Measurements from ENCODE around the gene DRD4.

Gene DRD4

DNA sequence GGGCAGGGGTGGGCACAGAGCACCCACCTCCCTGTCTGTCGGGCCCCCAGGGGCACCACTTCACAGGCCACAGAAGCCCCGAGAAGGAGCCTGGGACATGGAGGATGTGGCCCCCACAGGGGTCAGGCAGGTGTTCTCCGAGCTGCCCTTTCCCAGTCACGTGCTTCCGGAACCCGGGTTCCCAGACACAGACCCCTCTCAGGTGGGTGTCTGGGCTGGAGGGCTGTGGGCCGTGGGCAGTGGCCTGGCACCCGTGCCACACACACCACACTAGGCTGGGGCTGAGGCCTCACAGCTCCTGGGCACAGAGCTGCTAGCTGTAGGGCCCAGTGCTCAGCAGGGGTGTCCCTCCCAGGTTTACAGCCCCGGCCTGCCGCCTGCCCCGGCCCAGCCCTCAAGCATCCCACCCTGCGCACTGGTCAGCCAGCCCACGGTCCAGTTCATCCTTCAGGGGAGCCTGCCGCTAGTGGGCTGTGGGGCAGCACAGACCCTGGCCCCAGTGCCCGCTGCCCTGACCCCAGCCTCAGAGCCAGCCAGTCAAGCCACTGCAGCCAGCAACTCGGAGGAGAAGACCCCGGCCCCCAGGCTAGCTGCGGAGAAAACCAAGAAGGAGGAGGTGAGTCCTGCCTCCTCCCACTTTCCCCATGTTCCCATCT is 26.8 kb upstream of the DRD4 start:
- TF ChIP-seq, protein P1, sequence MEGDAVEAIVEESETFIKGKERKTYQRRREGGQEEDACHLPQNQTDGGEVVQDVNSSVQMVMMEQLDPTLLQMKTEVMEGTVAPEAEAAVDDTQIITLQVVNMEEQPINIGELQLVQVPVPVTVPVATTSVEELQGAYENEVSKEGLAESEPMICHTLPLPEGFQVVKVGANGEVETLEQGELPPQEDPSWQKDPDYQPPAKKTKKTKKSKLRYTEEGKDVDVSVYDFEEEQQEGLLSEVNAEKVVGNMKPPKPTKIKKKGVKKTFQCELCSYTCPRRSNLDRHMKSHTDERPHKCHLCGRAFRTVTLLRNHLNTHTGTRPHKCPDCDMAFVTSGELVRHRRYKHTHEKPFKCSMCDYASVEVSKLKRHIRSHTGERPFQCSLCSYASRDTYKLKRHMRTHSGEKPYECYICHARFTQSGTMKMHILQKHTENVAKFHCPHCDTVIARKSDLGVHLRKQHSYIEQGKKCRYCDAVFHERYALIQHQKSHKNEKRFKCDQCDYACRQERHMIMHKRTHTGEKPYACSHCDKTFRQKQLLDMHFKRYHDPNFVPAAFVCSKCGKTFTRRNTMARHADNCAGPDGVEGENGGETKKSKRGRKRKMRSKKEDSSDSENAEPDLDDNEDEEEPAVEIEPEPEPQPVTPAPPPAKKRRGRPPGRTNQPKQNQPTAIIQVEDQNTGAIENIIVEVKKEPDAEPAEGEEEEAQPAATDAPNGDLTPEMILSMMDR (conservative IDR thresholded peaks at IDR 0.05; ENCODE audit: low read depth, low read length) = no peak
- DNase-seq (ENCODE audit: low read depth) = no peak
- H3K4me3 ChIP-seq (ENCODE audit: low read length) = no peak overlapping the region

DNA sequence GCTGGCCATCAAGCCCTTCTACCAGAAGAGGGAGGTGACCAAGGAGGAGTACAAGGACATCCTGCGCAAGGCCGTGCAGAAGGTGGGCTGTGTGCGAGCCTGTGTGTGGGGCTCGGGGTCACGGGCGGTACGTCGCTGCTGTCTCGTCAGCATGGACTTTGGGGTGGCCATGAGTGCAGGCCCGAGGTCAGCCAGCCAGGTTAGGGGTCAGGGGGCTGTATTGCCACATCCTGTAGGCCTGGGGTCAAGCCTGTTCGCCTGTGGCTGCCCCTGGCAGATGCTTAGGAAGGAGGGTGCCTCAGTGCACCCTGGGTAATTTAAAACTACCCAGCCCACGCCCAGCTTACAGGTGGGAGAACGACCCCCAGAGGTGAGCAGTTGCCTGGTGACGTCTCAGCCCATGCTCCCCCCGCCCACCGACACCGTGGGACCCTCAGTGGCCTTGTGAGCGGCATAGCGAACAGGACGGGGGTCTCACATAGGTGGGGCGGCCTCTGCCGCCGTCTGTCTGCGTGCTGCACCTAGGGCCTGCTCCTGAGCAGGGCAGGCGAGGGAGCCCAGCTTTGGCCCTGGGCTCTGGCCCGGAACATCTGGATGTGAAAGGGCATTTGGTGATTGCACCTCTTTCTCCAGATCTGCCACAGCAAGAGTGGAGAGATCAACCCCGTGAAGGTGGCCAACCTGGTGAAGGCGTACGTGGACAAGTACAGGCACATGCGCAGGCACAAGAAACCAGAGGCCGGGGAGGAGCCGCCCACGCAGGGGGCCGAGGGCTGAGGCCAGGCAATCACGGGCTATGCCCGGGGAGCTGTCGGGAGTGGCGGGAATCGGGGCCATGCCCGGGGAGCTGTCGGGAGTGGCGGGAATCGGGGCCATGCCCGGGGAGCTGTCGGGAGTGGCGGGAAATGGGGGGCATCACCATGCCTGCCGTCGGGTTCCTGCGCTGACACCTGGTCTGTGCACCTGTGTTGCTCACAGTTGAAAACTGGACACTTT is 25.8 kb upstream of the DRD4 start:
- TF ChIP-seq, protein P1 (conservative IDR thresholded peaks at IDR 0.05; ENCODE audit: low read depth, low read length) = no peak
- H3K4me3 ChIP-seq (ENCODE audit: low read length) = no peak overlapping the region
- DNase-seq (ENCODE audit: low read depth) = no peak

DNA sequence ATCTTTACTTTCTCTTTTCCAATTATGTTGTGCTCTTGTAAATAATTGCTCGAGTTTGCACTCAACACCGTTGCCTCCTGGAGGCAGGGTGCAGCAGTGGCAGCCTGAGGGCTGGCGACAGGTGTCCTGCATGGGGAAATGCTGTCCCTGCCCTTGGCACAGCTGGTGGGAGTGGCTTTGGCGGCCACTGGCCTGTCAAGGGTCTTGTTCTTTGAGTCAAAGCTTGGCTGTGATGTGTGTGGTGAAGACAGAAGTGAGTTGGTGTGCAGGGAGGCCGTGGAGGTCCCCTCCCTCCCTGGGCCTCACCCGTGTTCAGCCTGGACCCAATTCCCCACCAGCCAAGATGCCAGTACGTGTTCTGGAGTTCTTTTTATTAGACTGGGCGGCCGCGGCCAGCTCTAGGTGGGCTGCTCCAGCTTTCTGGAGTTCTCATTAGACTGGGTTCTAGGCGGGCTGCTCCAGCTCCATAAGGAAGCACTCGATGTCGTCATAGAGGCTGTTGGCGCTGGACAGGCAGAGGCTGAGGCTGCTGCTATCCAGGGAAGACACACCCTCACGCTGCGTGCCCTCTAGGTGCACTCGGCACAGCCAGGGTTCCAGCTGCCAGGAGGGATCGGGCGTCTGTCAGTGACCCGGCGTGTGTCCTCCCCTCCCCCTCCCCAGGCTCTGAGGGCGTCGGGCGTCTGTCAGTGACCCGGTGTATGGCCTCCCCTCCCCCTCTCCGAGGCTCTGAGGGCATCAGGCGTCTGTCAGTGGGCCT is 24.7 kb upstream of the DRD4 start:
- TF ChIP-seq, protein P1 (conservative IDR thresholded peaks at IDR 0.05; ENCODE audit: low read depth, low read length) = peak; percentile 51
- no peak overlapping the region for H3K4me3 ChIP-seq (ENCODE audit: low read length)
- no peak for DNase-seq (ENCODE audit: low read depth)

DNA sequence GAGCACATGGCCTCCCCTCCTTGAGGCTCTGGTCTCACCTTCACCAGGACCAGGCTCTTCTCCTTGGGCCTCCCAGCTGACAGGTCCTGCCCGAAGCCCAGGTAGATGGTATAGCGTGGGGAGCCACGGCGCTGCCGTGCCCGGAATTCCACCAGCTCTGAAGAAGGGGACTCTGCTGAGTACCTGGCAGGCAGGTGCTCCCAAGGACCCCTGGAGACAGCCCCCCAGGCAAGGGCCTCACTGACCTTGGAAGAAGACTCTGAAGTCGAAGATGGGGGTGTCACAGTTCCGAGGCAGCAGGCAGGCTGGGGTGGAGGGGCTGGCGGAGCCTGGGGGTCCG is 24.1 kb upstream of the DRD4 start:
- TF ChIP-seq, protein P1 (conservative IDR thresholded peaks at IDR 0.05; ENCODE audit: low read depth, low read length) = no peak
- DNase-seq (ENCODE audit: low read depth) = no peak
- H3K4me3 ChIP-seq (ENCODE audit: low read length) = no peak overlapping the region

DNA sequence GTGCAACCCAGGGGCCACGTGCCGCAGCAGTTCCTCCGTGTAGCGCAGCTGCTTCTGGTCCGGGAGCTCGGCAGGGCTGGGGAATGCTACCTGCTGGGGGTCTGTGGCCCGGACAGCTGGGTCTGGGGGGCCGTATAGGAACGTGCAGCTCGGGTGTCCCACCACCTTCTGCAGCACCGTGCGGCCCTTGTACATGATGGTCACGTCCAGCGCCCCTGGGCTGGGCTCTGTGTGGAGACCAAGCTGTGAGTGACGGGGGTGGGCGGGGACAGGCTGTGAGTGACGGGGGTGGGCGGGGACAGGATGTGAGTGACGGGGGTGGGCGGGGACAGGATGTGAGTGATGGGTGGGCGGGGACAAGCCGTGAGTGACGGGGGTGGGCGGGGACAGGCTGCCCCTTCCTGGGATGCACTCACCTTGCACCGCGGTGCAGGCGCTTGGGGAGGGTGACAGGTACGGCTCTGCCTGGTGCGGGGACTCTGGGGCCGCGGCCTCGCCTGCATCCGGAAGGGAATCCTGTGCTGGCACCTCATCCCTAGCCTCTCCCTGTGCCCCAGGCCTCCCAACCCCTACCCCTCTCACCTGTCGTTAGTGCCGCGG is 23.6 kb upstream of the DRD4 start:
- no peak for DNase-seq (ENCODE audit: low read depth)
- H3K4me3 ChIP-seq (ENCODE audit: low read length) = no peak overlapping the region
- TF ChIP-seq, protein P1 (conservative IDR thresholded peaks at IDR 0.05; ENCODE audit: low read depth, low read length) = no peak

DNA sequence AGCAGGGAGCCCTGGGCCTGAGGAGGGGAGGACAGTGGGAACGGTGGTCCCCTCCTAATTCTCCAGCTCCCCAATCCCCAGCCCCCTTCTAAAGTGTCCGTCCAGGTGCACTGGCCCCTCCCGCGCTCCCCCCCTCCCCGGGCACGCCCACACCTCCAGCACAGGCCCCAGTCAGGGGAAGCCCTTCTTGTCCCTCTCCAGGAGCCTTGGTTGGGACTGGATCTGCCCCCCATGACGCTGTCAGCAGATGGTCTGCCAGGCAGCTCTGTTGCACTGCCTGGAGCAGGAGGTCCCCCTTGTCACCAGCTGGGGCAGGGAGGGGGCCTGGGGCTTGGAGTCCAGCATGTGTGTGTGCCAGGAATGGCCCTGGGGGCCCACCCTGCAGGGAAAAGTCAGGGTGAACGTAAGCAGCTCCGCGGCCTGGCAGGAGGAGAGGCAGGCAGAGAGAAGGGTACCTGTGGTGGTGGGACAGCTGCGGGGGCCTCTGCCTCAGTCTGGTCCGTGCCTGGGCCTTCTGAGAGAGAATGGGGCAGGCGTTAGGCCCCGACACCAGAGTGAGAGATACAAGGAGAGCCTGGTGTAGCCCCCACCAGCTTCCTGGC is 22.9 kb upstream of the DRD4 start:
- H3K4me3 ChIP-seq (ENCODE audit: low read length) = no peak overlapping the region
- DNase-seq (ENCODE audit: low read depth) = no peak
- TF ChIP-seq, protein P1 (conservative IDR thresholded peaks at IDR 0.05; ENCODE audit: low read depth, low read length) = no peak
